SH-SY5Y (cell line): ENCODE measurements around the gene NXPH1.

Source experiments
- GATA2 ChIP-seq: IDR thresholded peaks from 2 replicates; pipeline ENCODE4 v1.6.1; 2011; ENCODE audit warnings: mild to moderate bottlenecking, low read depth, low read length
- GATA3 ChIP-seq: IDR thresholded peaks from 2 replicates; pipeline ENCODE4 v1.6.1; 2011; ENCODE audit warnings: low read depth, mild to moderate bottlenecking, low read length, moderate library complexity

NXPH1 gene

DNA sequence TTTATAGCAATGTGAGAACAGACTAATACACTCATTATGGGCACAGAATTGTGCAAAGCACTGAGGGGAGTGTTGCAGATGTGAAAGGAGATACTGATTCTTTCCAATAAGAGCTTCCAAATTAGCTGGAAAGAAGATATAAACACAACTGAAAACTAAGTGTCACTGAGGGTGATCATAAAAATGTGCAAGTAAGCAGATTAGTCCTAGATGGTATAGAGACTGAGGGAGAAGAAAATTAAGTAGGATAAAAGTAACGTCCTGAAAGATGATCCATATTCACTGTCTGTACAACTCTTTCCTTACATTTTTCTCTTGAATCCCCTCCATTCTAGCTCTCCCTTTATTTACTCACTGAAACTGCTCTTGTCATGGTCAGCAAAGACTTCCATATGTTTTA lies 11.2 kb upstream of the NXPH1 start:
- no peak for TF ChIP-seq GATA2

DNA sequence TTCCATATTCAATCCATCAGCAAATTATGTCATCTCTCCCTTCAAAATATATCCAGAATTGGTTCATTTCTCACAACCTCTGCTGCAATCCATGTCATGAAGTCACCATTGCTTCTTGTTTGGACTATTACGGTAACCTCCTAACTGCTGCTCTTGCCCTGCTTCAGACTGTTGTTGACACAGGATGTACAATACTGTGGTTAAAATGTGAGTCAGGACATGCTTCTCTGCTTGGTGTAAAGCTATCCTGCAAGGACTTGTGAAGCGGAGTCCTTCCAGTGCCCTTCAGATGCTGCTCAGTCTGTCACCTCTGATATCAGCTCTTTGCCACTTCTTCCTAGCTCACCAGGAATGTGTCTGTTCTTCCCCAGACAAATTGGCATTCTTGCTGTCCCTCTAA lies 10.4 kb upstream of the NXPH1 start:
- TF ChIP-seq GATA3 (no peak), GATA2 (no peak)

DNA sequence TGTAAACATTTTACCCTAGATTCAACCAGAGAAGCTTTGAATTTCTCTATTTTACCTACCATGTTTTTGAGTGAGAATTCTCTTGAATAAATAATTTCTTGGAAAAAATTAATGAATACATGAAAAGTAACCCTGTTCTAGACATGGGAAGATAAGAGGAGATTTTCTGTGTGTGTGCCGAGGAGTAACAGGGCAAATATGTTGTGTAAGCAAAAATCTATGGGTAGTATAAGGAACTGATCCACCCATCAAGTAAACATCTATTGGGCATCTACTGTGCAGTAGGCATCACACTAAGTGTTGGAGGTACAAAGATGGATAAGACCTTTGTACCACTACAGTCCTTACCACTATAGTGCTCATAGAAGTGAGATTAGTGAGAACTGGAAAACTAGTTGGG lies 8.2 kb upstream of the NXPH1 start:
- no peak for TF ChIP-seq GATA2
- TF ChIP-seq GATA3: no peak

DNA sequence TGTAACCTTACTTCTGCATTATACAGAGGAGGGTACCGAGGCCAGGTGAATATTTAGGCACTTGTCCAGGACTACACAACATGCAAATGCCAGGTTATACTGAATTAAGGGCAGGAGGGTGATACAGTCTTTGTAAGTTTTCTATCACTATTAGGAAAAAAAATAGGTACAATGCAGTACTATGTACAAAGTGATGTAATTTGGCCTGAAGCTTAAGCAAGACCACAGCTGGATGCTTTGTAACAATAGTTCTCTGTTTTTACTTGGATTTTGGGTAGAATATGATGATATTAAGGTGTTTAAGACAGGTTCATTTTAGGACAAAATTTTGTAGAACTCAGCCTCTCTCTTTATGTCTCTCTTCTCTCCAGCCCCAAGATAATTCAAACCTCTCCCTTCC lies 2.8 kb upstream of the NXPH1 start:
- TF ChIP-seq GATA2 (no peak), GATA3 (no peak)

DNA sequence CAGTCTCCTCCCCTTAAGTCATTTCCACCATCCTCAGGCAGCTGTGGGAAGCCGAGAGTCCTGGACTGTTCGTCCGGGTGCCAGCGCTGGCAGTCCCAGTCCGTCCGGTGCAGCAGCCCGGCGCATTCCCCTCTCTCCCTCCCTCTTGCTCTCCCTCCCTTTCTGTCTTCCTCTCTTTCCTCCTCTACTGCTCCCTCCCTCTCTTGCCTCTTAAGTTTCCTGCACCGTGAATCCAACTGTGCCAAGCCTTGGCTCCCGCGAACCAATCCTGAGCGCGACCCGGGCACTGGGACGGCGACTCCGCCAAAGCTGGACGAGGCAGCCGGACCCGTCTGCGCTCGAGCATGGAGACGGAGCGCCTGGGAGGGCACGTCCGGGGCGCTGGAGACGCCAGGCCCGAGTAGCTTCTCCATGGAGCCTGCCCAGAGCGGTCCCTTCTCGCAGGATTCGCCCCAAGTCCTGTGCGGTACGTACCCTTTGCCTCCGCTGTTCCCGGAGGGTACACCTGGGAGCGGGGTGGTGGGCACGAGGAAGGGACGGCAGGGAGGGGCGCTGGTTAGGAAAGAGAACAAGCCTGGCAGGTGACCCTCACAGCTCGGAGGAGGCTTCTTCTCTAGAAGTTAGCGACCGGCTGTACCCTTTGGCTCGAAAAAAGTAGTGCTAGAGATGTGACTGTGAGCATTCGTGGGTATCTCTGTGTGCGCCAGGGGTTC lies 1.0 kb downstream of the NXPH1 start:
- TF ChIP-seq GATA3 (no peak), GATA2 (no peak)

DNA sequence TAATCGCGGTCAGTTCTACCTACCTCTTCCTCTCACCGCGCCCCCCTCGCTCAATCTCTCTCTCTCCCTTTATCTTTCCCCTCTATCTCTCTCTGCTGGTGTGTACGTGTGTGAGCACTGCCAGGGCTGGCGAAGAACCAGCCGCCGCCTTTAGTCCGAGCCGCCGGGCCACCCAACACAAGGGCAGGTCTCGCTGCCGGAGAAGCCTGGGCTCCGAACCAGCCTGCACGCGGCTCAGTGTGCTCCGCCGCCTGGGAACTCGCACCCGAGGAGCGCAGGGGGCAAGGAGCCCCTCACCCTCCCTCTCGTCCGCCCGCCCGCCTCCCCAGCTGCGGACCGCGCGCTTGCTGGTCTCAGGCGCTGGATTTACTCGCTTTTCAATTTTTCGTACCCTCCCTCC lies 1.7 kb downstream of the NXPH1 start:
- TF ChIP-seq GATA3: no peak
- TF ChIP-seq GATA2: no peak

DNA sequence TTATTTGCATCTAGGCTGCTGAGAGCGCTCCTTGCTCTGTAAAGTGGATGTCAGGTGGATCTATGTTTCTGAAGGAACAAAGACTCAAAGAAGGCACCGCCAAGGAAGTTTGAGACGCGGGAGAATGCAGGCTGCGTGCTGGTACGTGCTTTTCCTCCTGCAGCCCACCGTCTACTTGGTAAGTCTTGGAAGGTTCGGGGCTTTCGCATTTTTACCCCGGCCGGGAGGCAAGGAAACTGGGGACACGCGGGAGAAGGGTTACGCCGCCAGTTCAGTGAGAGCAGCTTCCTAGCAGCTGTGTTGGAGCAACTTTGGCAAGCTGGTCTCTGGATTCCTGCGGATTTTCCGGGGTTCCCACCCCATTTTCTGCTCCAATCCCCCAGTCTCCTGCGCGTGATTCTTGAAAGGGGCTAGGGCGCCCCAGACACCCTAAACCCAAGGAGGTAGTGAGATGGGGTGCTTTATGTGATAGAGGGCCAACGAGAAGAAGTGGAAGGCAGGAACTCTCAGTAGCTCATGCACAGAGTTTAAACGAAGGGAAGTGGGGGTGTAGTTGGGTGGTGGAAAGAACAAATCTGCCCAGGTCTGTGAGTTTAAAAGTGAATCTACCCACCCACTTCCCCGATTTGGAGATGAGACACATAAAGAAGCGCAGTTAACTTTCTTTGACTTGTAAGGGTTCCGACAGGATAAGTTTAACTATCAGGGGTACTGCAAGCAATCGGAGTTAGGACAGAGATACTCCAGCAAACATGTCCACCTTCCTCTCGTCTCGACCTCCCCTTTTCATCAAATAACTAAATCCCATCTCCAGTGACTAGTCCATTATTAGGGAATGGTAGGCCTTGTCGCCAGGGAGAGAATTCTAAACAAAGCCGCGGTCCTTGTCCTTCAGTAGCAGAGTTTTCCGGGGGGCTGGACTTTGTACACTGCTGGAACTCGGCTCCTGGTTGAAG lies 2.5 kb downstream of the NXPH1 start:
- no peak for TF ChIP-seq GATA3
- TF ChIP-seq GATA2: no peak

DNA sequence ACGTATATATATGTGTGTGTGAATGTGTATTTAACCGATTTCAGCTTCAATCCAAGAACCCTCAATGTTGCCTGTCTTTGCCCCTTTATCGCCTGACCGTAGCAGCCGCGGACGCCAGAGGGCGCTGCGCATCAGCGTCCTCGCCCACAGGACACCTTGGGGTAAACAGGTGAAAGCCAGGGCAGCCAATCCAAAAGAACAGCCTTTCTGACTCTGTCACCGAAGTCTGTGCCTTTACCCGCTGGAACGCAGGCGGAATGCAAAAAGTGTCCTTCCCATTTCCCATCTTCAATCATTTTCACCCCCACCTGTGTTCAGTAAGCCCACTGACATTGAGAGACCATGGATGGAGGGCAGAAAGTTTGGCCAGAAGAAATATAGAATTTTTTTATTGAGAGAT lies 3.6 kb downstream of the NXPH1 start:
- TF ChIP-seq GATA2 (no peak), GATA3 (no peak)

DNA sequence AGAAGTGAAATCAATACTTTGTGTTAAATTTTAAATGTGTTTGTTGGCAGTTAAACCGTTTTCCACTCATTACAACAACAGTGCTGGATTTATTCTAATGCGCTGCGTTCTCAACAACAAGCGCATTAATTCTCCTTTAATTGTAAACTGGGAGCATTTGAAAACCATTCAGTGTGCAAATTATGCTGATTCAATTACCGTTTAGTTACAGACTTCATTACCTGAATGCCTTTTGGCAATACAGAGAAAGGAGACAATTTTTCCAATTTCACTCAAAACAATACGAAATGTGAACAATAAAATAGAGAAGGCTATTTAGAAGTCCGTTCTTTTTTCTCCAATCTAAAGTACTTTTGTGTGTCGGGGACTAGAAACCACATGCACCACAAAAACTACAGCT lies 4.2 kb downstream of the NXPH1 start:
- no peak for TF ChIP-seq GATA3
- no peak for TF ChIP-seq GATA2

DNA sequence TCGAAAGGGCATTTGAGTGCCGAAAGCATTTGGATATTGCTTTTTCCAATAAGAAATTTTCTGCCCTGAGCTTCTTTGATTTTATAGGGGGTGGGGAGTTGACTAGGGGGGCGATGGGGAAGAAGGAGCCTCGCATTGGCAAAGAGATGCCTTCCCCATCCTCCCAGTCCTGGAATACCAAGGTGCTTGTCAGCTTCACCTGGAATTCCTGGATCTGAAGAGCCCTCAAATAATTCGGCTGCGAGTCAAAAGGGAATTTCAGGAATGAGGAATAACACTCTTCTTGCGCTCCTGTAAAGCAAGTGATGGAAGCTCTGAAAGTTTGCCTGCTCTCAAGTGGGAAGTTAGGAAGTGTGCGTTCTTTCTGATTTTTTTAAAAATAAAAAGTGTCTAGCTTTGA lies 7.3 kb downstream of the NXPH1 start:
- TF ChIP-seq GATA2 (no peak), GATA3 (no peak)

DNA sequence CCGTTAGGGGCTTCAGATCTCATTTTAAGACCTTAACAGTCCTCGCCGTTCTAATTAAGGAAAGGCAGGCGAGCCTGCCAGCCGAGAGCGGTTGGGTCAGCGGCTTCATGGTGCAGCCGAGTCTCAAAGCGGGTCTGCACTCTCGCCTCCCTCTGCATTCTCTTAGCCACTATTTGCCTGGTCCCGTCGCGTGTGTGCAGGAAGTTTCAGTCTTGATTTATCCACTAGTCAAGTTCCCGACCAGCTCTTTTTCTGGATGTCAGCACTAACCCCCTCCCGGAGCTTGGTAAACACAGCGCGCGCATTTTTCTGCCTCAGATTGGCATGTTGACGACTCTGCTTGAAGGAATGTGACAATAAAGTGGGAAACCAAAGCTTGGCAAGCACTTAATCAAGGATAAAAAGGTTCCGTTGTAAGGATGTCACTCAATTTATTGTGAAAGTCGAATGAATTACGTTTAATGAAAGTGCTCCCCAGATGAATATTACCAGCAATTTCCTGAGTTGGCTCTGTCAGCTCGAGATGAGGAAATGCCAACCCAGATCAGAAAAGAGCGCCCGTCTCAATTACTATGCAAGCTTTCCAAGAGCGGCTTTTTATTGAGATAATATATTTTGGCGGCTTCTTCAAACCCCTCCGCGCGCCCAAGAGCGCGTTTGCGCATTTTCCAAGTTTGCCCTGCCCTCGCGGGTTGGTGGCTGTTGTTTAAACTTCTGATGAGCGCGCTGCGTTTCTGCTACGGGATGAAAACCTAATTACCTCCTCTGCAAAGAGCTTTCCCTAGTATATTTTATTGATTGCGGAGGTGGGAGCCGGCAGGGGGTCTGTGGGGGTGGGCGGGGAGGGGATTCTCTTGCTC lies 7.9 kb downstream of the NXPH1 start:
- TF ChIP-seq GATA2: no peak
- TF ChIP-seq GATA3: no peak

DNA sequence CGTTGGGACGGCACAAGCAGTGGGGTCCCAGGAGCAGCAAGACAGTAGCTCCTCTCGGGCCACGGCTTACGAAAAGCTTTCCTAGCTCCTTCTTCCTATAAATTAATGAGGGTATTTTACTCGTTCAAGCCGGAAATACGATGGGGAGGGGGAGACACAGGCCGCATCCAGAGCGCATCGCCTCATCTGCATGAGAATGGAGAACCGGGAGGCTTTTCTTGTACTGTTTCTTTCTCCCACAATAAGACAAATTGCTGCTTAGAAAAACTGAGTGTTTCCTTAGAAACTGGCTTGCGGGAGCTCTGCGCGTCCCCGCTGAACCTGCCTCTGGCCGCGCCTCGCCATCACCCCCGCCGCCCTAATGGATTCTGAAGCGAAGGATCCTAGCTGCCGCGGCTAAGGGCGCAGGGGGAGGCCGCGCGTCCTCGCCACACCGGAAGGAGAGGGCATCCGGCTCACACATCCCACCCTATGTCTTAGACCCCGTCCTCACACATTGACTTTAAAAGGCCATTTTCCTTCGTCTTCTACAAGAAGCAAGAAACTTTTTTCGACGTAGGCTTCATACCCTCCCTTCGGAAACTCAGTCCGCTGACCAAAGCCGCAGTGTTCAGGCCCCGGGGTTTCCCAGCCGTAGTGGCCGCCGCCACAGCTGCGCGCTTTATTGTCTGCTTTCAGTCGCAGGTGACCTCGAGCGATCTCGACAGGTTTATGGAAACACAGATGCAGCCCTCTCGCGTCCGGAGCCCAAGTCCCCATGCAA lies 8.8 kb downstream of the NXPH1 start:
- TF ChIP-seq GATA3 (no peak), GATA2 (no peak)

DNA sequence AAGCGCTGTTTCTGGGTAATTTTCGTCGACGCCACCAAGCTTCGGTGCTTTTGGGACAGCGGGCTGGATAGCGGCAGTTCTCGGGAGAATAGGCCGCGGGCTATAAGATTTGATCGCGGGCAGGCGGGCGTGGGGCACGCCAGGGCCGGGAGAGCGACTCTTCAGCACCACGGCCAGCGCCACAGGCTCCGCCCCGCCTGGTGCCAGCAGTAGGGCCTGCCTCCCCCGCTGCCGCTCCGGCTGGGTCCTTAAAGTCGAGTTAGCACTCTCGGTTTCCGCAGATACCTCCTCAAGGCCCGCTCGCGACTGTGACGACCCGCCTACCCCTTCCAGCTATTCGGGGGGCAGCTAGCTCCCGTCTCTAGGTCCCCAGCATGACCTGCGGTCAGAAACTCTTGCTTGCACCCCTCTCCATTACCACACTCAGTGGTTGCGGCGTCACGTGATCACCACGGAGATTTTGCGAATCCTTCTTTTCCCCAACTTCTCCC lies 9.4 kb downstream of the NXPH1 start:
- TF ChIP-seq GATA3 (no peak), GATA2 (no peak)
